ENCODE measurements around the gene TMEM37. TPM values are rescaled to one million over a fixed set of nuclear protein-coding genes. Genes with fewer than 3 reads are reported as not detected.

TMEM37 gene
- total RNA-seq, 1 experiment from 2014 or later: 4.2 TPM

DNA sequence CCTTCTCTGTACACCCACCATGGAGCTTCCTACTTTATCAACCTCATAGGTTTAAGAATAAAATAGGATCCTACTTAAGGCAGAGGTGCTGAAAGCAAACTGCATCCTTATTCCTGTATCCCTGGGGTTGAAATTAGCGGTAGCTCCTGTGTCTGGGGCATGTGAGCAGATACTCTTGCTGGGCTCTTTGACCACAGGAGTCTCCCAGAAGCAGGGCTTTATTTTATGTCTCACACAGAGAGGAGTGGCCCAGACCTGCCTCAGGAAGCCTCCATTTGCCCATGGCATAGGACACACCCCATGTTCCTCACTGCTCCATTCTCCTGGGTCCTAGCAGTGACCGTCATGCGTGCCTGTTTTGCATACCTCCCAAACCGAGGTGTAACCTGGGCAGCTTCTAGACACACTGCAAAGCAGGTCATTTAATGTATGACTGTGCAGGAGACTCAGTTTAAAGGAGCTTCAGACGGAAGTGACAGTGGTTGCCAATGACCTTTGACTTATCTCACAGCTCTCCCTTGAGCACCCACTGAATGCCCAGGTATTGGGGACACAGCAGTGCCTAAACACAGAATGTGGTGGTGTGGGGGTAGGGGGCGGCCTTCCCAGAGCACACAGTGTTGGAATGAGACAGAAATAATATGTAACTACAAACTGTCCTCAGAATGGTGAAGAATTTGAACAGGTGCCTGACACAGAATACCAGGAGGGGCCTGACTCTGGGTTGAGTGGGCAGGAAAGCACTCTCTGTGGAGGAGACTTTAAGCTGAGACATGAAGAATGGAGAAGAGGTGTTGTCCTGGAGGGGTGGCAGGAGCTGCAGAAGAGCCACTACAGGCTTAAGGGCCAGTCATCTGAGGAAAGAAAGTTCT, 3.7 kb downstream of the TMEM37 start:
- Histone ChIP-seq H2BK5ac (ENCODE audit: insufficient read length, low read length) (no peak overlapping the region), H2BK12ac (ENCODE audit: insufficient read length, low read depth, low read length) (no peak overlapping the region), H3K18ac (ENCODE audit: insufficient read length, low read depth, low read length) (no peak overlapping the region), H3K27ac (ENCODE audit: insufficient read length, low read depth, low read length) (no peak overlapping the region), H3K23me2 (ENCODE audit: insufficient read length, low read depth, low read length, poor library complexity, severe bottlenecking) (peaks cover 6% of the 10 kb centered on the region), H3K79me1 (ENCODE audit: insufficient read depth, low read depth, low read length, poor library complexity, severe bottlenecking) (no peaks in the 10 kb centered on the region), H4K5ac (ENCODE audit: insufficient read length, low read depth, low read length) (no peak overlapping the region), H3K27me3 (ENCODE audit: insufficient read depth, low read length) (no peaks in the 10 kb centered on the region), H3K4ac (ENCODE audit: low read depth, low read length) (no peak overlapping the region), H4K91ac (ENCODE audit: insufficient read length, low read depth, low read length) (no peak overlapping the region), H4K20me1 (ENCODE audit: control insufficient read depth, insufficient read depth, insufficient read length) (no peaks in the 10 kb centered on the region), H2BK20ac (ENCODE audit: low read depth, low read length, poor library complexity, severe bottlenecking) (no peak overlapping the region), H3K23ac (ENCODE audit: insufficient read length, low read depth, low read length) (no peak overlapping the region), H3K14ac (ENCODE audit: insufficient read depth, low read length) (no peak overlapping the region), H3K56ac (ENCODE audit: insufficient read length, low read depth, low read length) (no peak overlapping the region), H2AK5ac (ENCODE audit: insufficient read length, low read length) (no peak overlapping the region), H2AFZ (ENCODE audit: low read length) (no peak overlapping the region), H3K4me1 (ENCODE audit: insufficient read depth, low read length) (peaks cover 3% of the 10 kb centered on the region; the same call in 1 of the 2 replicates), H3T11ph (ENCODE audit: low read length) (no peak overlapping the region), H3K9me3 (ENCODE audit: control insufficient read depth, low read depth, low read length) (no peaks in the 10 kb centered on the region), H3K79me2 (ENCODE audit: insufficient read depth, low read length) (no peaks in the 10 kb centered on the region), H4K8ac (replicated peaks; ENCODE audit: insufficient read length, low read depth, low read length) (no peak overlapping the region), H3K9ac (ENCODE audit: extremely low read depth, insufficient read length, low read length) (no peak overlapping the region), H2BK15ac (ENCODE audit: low read depth, low read length) (no peak overlapping the region), H2BK120ac (ENCODE audit: low read depth, low read length, poor library complexity, severe bottlenecking) (no peak overlapping the region), H3K4me2 (ENCODE audit: insufficient read depth, insufficient read length, low read length) (no peak overlapping the region)
- TF ChIP-seq, protein P1, sequence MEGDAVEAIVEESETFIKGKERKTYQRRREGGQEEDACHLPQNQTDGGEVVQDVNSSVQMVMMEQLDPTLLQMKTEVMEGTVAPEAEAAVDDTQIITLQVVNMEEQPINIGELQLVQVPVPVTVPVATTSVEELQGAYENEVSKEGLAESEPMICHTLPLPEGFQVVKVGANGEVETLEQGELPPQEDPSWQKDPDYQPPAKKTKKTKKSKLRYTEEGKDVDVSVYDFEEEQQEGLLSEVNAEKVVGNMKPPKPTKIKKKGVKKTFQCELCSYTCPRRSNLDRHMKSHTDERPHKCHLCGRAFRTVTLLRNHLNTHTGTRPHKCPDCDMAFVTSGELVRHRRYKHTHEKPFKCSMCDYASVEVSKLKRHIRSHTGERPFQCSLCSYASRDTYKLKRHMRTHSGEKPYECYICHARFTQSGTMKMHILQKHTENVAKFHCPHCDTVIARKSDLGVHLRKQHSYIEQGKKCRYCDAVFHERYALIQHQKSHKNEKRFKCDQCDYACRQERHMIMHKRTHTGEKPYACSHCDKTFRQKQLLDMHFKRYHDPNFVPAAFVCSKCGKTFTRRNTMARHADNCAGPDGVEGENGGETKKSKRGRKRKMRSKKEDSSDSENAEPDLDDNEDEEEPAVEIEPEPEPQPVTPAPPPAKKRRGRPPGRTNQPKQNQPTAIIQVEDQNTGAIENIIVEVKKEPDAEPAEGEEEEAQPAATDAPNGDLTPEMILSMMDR (conservative IDR thresholded peaks at IDR 0.05): no peak
- WGBS (ENCODE audit: extremely low coverage, insufficient read length, low lambda C conversion rate): no CpG with 5 or more reads among the region's 6 CpGs
- Mint-ChIP-seq H3K36me3 (ENCODE audit: insufficient read depth in 1 of 3, low read depth in 3 of 3) (peaks cover 2 to 8% (median 7%) of the 10 kb centered on the region in 3 experiments; a peak in 4 of 7 replicates), H3K27ac (no peak overlapping the region; a peak in 1 of 7 replicates), H3K9me3 (no peaks in the 10 kb centered on the region), H3K27me3 (ENCODE audit: low read depth) (peaks cover 21% of the 10 kb centered on the region), H3K4me1 (peaks cover 42 to 43% of the 10 kb centered on the region in 2 experiments), H3K4me3 (no peak overlapping the region; a peak in 1 of 5 replicates)
- DNase-seq: peak; percentile 8
